IMR-90 (cell line): Measurements from ENCODE around the gene ACKR2. TPM values are rescaled to one million over a fixed set of nuclear protein-coding genes. Genes with fewer than 3 reads are reported as not detected.

Experiments used
- ATAC-seq: fragments of 200-7000 bp; cut with Tn5 transposase; 2 replicates; pipeline ENCODE4 v1.9.1; 2020; ENCODE audit warnings: low read depth, mild to moderate bottlenecking, moderate library complexity
- BruUV-seq: library from RNA; stranded (reverse); fragments of 400-500 nt; replicated peaks from 2 replicates; lab custom pipeline; 2021; lab: Mats Ljungman, UMichigan
- CTCF ChIA-PET: fragments of 300-600 bp; formaldehyde crosslinking; extraction: SDS; loops from one replicate; lab custom pipeline; 2021; ENCODE audit warnings: antibody characterized with exemption; lab: Yijun Ruan, JAX
- POLR2A ChIA-PET: fragments of 300-600 bp; sonication (Branson Sonifier 250); formaldehyde crosslinking; loops from one replicate; lab custom pipeline; 2022; ENCODE audit warnings: antibody characterized with exemption; ENCODE audit not compliant: unreplicated experiment; lab: Charles Lee
- DNase-seq: peaks from one replicate; pipeline ENCODE4 v3.0.0; 2013
- H2AFZ ChIP-seq: replicated peaks from 2 replicates; pipeline ENCODE3; 2013; ENCODE audit warnings: low read length, mild to moderate bottlenecking; ENCODE audit not compliant: poor library complexity
- H2AK5ac ChIP-seq: 2 replicates; pipeline ENCODE4 v1.6.1; 2013; ENCODE audit warnings: low read depth, low read length, inconsistent platforms
- H2AK9ac ChIP-seq: replicated peaks from 2 replicates; pipeline ENCODE3; 2013; ENCODE audit warnings: mild to moderate bottlenecking, low read depth, low read length, moderate library complexity; ENCODE audit not compliant: poor library complexity
- H2BK120ac ChIP-seq: 2 replicates; pipeline ENCODE4 v1.6.1; 2013; ENCODE audit warnings: low read depth, low read length, inconsistent platforms
- H2BK15ac ChIP-seq: 3 replicates; pipeline ENCODE4 v1.6.1; 2013; ENCODE audit warnings: low read depth, low read length, inconsistent platforms
- H2BK20ac ChIP-seq: 2 replicates; pipeline ENCODE4 v1.6.1; 2013; ENCODE audit warnings: low read depth, mild to moderate bottlenecking, inconsistent platforms, low read length, moderate library complexity
- H2BK5ac ChIP-seq: 2 replicates; pipeline ENCODE4 v1.6.1; 2013; ENCODE audit warnings: mild to moderate bottlenecking, low read depth, low read length, inconsistent platforms; ENCODE audit not compliant: poor library complexity, severe bottlenecking
- H3K14ac ChIP-seq: replicated peaks from 2 replicates; pipeline ENCODE4 v1.6.1; 2013; ENCODE audit warnings: low read depth, low read length, inconsistent platforms
- H3K18ac ChIP-seq: 2 replicates; pipeline ENCODE4 v1.6.1; 2013; ENCODE audit warnings: low read depth, low read length, control low read depth
- H3K23ac ChIP-seq: 2 replicates; pipeline ENCODE4 v1.6.1; 2013; ENCODE audit warnings: low read depth, low read length, inconsistent platforms
- H3K27ac ChIP-seq: 2 replicates; pipeline ENCODE4 v1.5.1; 2013; ENCODE audit warnings: mild to moderate bottlenecking, control low read depth, low read length; ENCODE audit not compliant: insufficient read depth
- H3K27me3 ChIP-seq: 2 replicates; pipeline ENCODE4 v1.6.1; 2013; ENCODE audit warnings: low read length; ENCODE audit not compliant: control insufficient read depth, insufficient read depth
- H3K36me3 ChIP-seq: 2 replicates; pipeline ENCODE4 v1.6.1; 2013; ENCODE audit warnings: low read length, mixed read lengths; ENCODE audit not compliant: control insufficient read depth, insufficient read depth
- H3K4ac ChIP-seq: 2 replicates; pipeline ENCODE4 v1.6.1; 2013; ENCODE audit warnings: low read depth, low read length, inconsistent platforms
- H3K4me1 ChIP-seq: 2 replicates; pipeline ENCODE4 v1.6.1; 2013; ENCODE audit warnings: low read length, mixed read lengths; ENCODE audit not compliant: control insufficient read depth, insufficient read depth
- H3K4me2 ChIP-seq: 2 replicates; pipeline ENCODE4 v1.6.1; 2013; ENCODE audit warnings: low read depth, mild to moderate bottlenecking, control low read depth, low read length, moderate library complexity
- H3K4me3 ChIP-seq: 2 replicates; pipeline ENCODE4 v1.5.1; 2013; ENCODE audit warnings: low read depth, mild to moderate bottlenecking, control low read depth, low read length, moderate library complexity; ENCODE audit not compliant: insufficient read depth
- H3K56ac ChIP-seq: 2 replicates; pipeline ENCODE4 v1.6.1; 2013; ENCODE audit warnings: low read length, inconsistent platforms; ENCODE audit not compliant: insufficient read depth; ENCODE audit errors: extremely low read depth
- H3K79me1 ChIP-seq, 2 experiments: 2 replicates each; pipeline ENCODE4 v1.6.1; 2013; ENCODE audit warnings: low read length in 2 of 2, inconsistent platforms in 1 of 2, low read depth in 1 of 2
- H3K9ac ChIP-seq: 2 replicates; pipeline ENCODE4 v1.6.1; 2013; ENCODE audit warnings: low read depth, low read length, control low read depth
- H3K9me1 ChIP-seq: 2 replicates; pipeline ENCODE4 v1.6.1; 2013; ENCODE audit warnings: low read length, inconsistent platforms; ENCODE audit not compliant: insufficient read depth
- H3K9me3 ChIP-seq: 2 replicates; pipeline ENCODE4 v1.6.1; 2013; ENCODE audit warnings: low read length; ENCODE audit not compliant: control insufficient read depth, insufficient read depth
- H4K20me1 ChIP-seq: 2 replicates; pipeline ENCODE4 v1.6.1; 2013; ENCODE audit warnings: low read length, inconsistent platforms; ENCODE audit not compliant: insufficient read depth
- H4K5ac ChIP-seq: 2 replicates; pipeline ENCODE4 v1.6.1; 2013; ENCODE audit warnings: mild to moderate bottlenecking, low read depth, low read length, control low read depth
- H4K8ac ChIP-seq, 2 experiments: 2 replicates each; pipeline ENCODE4 v1.6.1; 2013; ENCODE audit warnings: low read depth in 2 of 2, low read length in 2 of 2, control low read depth in 1 of 2, inconsistent platforms in 1 of 2
- H4K91ac ChIP-seq: 2 replicates; pipeline ENCODE4 v1.6.1; 2013; ENCODE audit warnings: low read depth, low read length, inconsistent platforms; ENCODE audit not compliant: insufficient read depth
- BHLHE40 ChIP-seq: fragments of 150-350 bp; IDR thresholded peaks from 2 replicates; pipeline ENCODE4 v1.6.1; 2016; ENCODE audit warnings: mild to moderate bottlenecking, low read depth, low read length
- CEBPB ChIP-seq: IDR thresholded peaks from 2 replicates; pipeline ENCODE4 v1.6.1; 2012; ENCODE audit warnings: low read depth, low read length, improper control_type of control experiment
- CHD1 ChIP-seq: IDR thresholded peaks from 2 replicates; pipeline ENCODE4 v1.6.1; 2012; ENCODE audit warnings: low read depth, low read length, improper control_type of control experiment
- FOS ChIP-seq: fragments of 150-350 bp; IDR thresholded peaks from 2 replicates; pipeline ENCODE4 v1.6.1; 2016; ENCODE audit warnings: low read depth, low read length
- MAFK ChIP-seq: IDR thresholded peaks from 2 replicates; pipeline ENCODE4 v1.6.1; 2012; ENCODE audit warnings: low read depth, low read length, improper control_type of control experiment
- MAZ ChIP-seq: IDR thresholded peaks from 2 replicates; pipeline ENCODE4 v1.6.1; 2012; ENCODE audit warnings: low read depth, mild to moderate bottlenecking, low read length, improper control_type of control experiment, moderate library complexity, borderline replicate concordance
- NFE2L2 ChIP-seq: fragments of 150-350 bp; IDR thresholded peaks from 2 replicates; pipeline ENCODE4 v1.6.1; 2016; ENCODE audit warnings: low read depth, mild to moderate bottlenecking, low read length
- POLR2A ChIP-seq: IDR thresholded peaks from 2 replicates; pipeline ENCODE4 v1.6.1; 2012; ENCODE audit warnings: mild to moderate bottlenecking, low read depth, low read length
- RAD21 ChIP-seq: IDR thresholded peaks from 2 replicates; pipeline ENCODE4 v1.6.1; 2012; ENCODE audit warnings: low read length, improper control_type of control experiment
- RCOR1 ChIP-seq: IDR thresholded peaks from 2 replicates; pipeline ENCODE4 v1.6.1; 2012; ENCODE audit warnings: mild to moderate bottlenecking, low read length, improper control_type of control experiment; ENCODE audit not compliant: insufficient replicate concordance
- WGBS, 2 experiments: methylation state at CpG; one replicate each; pipeline versions ENCODE4 v1.1.5 to v1.1.7; 2013; ENCODE audit warnings: missing lambda C conversion rate in 2 of 2; ENCODE audit not compliant: insufficient read length in 1 of 2; ENCODE audit errors: extremely low coverage in 2 of 2; 5-methylcytosine and 5-hydroxymethylcytosine counted together
- dilution Hi-C: fragments of 300-500 bp; cut with HindIII; formaldehyde crosslinking; loops from one replicate; pipeline ENCODE4 v1.14.3; 2018; ENCODE audit warnings: low sequenced_read_pairs; ENCODE audit not compliant: unreplicated experiment
- in situ Hi-C: fragments of 300-500 bp; cut with MboI; formaldehyde crosslinking; loops from 3 replicates; pipeline ENCODE4 v1.14.3; 2019; ENCODE audit warnings: low sequenced_read_pairs, inconsistent platforms, mixed read lengths
- intact Hi-C: fragments of 100-400 bp; cut with micrococcal nuclease; formaldehyde crosslinking; loops from 2 replicates; pipeline ENCODE4 v1.10.0; 2022
- polyA plus RNA-seq, 3 experiments: library from polyadenylated mRNA; depleted of rRNA; stranded (reverse); fragments of >200 nt; gene quantifications; 2 replicates each; pipeline ENCODE4 v1.2.3, GENCODE V29; 2012; ENCODE audit warnings: low replicate concordance in 1 of 3
- total RNA-seq: library from RNA; depleted of rRNA; stranded (reverse); fragments of >200 nt; gene quantifications from 2 replicates; pipeline ENCODE4 v1.2.3, GENCODE V29; 2012
- TF ChIP-seq, protein P1 (sequence below): conservative IDR thresholded peaks from 2 replicates; pipeline ENCODE4 v1.5.1; 2012; ENCODE audit warnings: mild to moderate bottlenecking, low read depth, low read length, improper control_type of control experiment
- TF ChIP-seq, protein P2 (sequence below): fragments of 150-350 bp; IDR thresholded peaks from 2 replicates; pipeline ENCODE4 v1.6.1; 2016; ENCODE audit warnings: low read depth, mild to moderate bottlenecking, low read length, moderate library complexity, borderline replicate concordance
- TF ChIP-seq, protein P3 (sequence below): fragments of 150-350 bp; IDR thresholded peaks from 2 replicates; pipeline ENCODE4 v1.6.1; 2017; ENCODE audit warnings: mild to moderate bottlenecking, antibody characterized with exemption, low read length, low read depth

The ACKR2 gene
- total and polyA plus RNA-seq, 2 of the 4 experiments (the other 2 are of a cell fraction) = 0.10 TPM; not detected in 1

DNA sequence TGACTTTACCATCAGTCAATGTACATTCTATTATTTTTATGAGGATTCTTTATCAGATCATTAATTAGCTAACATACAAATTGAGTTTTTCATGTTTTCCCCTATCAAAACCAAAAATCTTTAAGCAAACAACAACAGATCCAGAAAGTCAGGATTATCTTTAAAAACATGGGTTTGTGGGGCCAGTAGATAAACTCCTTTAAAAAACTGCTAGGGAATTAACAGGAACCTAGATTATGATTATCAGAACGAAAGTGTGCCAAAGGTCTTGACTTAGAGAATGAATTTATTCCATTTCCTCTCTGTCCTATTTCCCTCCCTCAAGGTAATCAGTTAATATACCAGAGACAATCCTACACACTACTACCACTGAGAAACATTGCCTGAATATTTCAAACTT, 23.0 kb upstream of the ACKR2 start:
- H3K14ac ChIP-seq = no peak overlapping the region
- H3K23ac ChIP-seq = no peak overlapping the region
- in situ Hi-C loops = loop anchor here (10.0 kb wide), 1 partner anchor 89 kb away; the partner anchor contains the start of gene CYP8B1
- no TSS peak for BruUV-seq
- ATAC-seq (no peak), DNase-seq (no peak)
- dilution Hi-C loops = no loop called here
- no peak overlapping the region for H2BK15ac ChIP-seq
- H3K27me3 ChIP-seq = no peaks in the 10 kb centered on the region
- 0 out of 2 replicates have a peak, but pooled peaks cover 5% of the 10 kb centered on the region for H3K36me3 ChIP-seq
- H2BK20ac ChIP-seq = no peak overlapping the region
- H4K5ac ChIP-seq = no peak overlapping the region
- WGBS, 2 experiments = no CpG with 5 or more reads among the region's 1 CpG
- H2AFZ ChIP-seq = no peak overlapping the region
- ChIA-PET POLR2A (interaction anchor here (0.5 kb wide), 1 partner anchor 367 kb away, joined by 3 read pairs; no protein-coding TSS in a partner anchor), CTCF (no interaction called here)
- peaks cover 2 to 10% of the 10 kb centered on the region in 2 experiments; a peak in 1 of 4 replicates for H3K79me1 ChIP-seq
- H3K9ac ChIP-seq = no peak overlapping the region
- H3K18ac ChIP-seq = no peak overlapping the region
- H3K4me3 ChIP-seq = no peak overlapping the region
- no peak overlapping the region for H2BK120ac ChIP-seq
- no peaks in the 10 kb centered on the region; the same call in 1 of the 2 replicates for H3K4me1 ChIP-seq
- peaks cover under 1% of the 10 kb centered on the region; the same call in 1 of the 2 replicates for H4K20me1 ChIP-seq
- no peak overlapping the region for H3K27ac ChIP-seq
- no peaks in the 10 kb centered on the region for H3K9me3 ChIP-seq
- no peak overlapping the region for H4K91ac ChIP-seq
- no peak overlapping the region for H2AK9ac ChIP-seq
- intact Hi-C loops = no loop called here
- H2BK5ac ChIP-seq = no peak overlapping the region
- no peak overlapping the region for H4K8ac ChIP-seq
- H3K9me1 ChIP-seq = no peaks in the 10 kb centered on the region; the same call in 1 of the 2 replicates
- H3K4me2 ChIP-seq = no peak overlapping the region
- no peak for TF ChIP-seq POLR2A
- TF ChIP-seq CEBPB = no peak
- no peak for TF ChIP-seq NFE2L2
- TF ChIP-seq, protein P1, sequence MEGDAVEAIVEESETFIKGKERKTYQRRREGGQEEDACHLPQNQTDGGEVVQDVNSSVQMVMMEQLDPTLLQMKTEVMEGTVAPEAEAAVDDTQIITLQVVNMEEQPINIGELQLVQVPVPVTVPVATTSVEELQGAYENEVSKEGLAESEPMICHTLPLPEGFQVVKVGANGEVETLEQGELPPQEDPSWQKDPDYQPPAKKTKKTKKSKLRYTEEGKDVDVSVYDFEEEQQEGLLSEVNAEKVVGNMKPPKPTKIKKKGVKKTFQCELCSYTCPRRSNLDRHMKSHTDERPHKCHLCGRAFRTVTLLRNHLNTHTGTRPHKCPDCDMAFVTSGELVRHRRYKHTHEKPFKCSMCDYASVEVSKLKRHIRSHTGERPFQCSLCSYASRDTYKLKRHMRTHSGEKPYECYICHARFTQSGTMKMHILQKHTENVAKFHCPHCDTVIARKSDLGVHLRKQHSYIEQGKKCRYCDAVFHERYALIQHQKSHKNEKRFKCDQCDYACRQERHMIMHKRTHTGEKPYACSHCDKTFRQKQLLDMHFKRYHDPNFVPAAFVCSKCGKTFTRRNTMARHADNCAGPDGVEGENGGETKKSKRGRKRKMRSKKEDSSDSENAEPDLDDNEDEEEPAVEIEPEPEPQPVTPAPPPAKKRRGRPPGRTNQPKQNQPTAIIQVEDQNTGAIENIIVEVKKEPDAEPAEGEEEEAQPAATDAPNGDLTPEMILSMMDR = no peak
- TF ChIP-seq RAD21 = no peak
- no peak for TF ChIP-seq MAFK
- TF ChIP-seq BHLHE40 = no peak
- TF ChIP-seq, protein P2, sequence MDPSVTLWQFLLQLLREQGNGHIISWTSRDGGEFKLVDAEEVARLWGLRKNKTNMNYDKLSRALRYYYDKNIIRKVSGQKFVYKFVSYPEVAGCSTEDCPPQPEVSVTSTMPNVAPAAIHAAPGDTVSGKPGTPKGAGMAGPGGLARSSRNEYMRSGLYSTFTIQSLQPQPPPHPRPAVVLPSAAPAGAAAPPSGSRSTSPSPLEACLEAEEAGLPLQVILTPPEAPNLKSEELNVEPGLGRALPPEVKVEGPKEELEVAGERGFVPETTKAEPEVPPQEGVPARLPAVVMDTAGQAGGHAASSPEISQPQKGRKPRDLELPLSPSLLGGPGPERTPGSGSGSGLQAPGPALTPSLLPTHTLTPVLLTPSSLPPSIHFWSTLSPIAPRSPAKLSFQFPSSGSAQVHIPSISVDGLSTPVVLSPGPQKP = no peak
- no peak for TF ChIP-seq MAZ
- TF ChIP-seq RCOR1 = no peak
- TF ChIP-seq, protein P3, sequence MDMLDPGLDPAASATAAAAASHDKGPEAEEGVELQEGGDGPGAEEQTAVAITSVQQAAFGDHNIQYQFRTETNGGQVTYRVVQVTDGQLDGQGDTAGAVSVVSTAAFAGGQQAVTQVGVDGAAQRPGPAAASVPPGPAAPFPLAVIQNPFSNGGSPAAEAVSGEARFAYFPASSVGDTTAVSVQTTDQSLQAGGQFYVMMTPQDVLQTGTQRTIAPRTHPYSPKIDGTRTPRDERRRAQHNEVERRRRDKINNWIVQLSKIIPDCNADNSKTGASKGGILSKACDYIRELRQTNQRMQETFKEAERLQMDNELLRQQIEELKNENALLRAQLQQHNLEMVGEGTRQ = no peak
- no peak for TF ChIP-seq CHD1
- no peak for TF ChIP-seq FOS
- H3K56ac ChIP-seq = no peak overlapping the region
- no peak overlapping the region for H2AK5ac ChIP-seq
- H3K4ac ChIP-seq = no peak overlapping the region
